ENCODE results near the gene SPAG16.

The SPAG16 gene

DNA sequence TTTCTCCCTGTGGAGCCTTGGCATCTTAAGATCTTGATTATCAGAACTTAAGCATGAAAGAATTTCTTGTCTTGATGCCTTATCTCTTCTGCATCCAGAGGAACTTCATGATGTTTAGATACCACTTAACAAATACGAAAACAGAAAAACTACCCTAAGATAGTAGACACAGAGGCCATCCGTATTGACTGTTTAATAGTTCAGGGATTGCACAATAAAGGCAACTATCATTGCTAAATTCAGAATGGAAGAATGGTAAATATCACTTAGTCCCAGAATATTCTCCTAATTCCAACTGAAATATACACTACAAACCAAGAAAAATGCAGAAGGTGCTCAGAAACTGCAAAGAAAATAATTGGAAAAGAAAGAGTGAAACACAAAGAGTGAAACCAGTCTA, 912.0 kb downstream of the SPAG16 start:
- DNase-seq: no peak

DNA sequence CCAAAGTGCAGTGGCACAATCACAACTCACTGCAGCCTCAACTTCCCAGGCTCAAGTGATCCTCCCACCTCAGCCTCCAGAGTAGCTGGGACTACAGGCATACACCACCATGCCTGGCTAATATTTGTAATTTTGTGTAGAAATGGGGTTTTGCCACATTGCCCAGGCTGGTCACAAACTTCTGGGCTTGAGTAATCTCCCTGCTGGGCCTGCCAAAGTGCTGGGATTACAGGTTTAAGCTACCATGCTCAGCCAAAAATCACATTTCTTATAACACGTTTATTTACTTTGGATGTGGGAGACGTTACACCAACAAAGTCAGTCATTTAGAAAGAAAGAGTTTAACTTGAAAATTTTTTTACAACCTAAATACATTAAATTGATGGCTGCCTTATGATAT, 917.6 kb downstream of the SPAG16 start:
- no peak for DNase-seq

DNA sequence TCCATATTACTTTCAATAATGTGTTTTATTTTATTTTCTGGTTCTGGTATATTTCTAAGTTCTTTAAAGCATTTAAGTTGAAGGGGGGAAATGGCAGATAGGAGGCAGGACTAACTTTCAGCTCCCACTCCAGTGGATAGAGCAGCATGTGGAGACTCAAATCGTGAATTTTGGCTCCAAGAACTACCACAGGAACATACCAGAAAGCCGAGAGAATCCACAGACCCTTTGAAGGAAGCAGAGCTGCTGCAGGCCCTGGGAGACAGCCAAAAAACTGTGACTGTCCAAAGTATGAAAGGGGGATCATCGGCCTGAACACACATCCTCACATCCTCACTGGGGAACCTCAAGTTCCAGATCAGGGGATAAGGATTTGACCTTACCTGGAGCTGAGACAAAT, 919.0 kb downstream of the SPAG16 start:
- no peak for DNase-seq

DNA sequence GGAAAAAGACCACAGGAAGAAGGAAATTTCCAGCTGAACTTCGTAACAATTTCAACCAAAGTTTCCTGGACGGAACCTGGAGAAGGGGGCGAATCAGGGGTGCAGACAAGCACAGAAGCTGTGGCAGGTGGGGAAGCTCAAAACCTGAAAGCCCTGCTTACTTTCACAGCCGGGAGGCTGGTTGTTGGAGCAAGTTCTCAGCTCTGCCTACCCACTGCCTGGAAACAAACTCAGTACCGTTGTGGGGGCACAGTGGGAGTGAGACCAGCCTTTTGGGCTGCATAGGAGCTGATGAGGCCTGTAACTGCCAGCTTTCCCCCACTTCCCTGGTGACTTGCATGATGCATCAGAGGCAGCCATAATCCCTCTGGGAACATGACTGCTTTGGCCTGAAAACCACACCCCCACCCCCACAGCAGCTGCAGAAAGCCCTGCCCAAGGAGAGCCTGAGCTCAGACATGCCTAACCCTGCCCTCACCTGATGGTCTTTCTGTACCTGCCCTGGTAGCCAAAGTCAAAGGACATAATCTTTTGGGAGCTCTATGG, 919.6 kb downstream of the SPAG16 start:
- DNase-seq: no peak

DNA sequence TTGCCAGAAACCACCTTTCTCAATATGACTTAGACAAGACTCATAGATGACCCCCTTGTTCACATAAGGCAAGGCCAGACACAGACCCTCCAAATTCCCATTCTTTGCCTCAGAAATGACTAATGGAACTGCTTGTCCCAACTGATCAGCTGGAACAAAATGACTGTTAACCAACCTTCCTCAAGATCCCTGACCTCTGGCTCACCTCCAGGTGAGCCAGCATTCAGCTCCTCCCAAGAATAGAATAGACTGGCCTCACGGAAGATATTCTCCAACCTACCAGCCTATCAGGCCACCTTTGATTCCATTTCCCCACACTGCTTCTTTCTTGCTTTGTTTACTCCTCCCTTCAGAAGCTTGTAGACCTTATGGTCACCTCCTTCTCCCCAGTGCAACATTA, 930.8 kb downstream of the SPAG16 start:
- DNase-seq: no peak

DNA sequence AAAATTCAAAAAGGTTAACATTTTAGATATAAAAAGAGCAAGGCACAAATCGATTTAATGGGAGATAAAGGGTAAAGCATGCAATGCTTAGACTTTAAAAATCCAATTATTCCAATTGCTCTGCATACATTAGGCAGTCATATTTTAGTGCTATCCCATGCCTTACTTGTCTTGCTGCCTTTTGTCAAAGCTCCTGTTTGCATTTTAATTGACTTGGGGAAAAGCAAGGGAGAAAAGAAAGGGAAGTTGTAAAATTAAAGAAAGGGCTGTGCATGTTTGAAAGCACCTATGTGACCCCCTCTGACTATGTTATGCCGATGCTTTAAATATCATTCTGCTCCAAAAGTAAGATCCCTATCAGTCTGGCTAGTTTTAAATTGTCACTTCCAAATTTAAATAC, 932.9 kb downstream of the SPAG16 start:
- no peak for DNase-seq

DNA sequence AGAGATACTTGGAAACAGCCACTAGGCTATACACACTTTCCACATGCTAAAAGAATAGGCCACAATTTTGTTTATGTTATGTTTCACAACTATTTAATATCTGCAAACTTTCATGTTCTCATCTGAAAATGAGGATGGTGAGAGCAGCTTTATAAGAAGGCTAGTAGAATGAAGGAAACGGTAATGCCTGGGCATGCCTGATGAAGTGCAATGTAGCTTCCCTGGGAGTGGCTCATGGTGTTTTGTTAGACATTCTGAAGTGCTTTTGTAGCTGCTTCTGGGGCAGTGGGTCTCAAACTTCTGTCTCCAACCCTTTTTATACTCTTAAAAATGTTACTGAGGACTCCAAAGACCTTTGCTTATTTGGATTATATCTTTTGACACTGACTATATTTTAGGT, 933.3 kb downstream of the SPAG16 start:
- no peak for DNase-seq

DNA sequence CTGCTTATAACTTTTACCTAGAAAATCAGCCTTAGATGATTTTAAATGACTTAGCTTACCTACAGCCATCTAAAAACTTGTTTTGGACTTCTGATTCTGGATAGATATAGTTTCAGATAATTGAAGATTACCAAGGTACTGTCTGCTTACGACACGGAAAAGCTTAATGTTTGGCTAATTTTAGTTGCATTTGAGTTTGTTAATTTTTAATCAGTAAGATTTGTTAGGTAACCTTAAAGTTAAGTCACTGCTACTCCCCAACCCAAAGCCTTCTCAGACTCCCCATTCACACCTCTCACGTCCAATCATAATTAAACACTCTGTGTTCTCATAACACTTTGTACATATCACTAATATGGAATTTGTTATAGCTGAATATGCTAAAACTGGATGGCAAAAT, 936.0 kb downstream of the SPAG16 start:
- DNase-seq: no peak

DNA sequence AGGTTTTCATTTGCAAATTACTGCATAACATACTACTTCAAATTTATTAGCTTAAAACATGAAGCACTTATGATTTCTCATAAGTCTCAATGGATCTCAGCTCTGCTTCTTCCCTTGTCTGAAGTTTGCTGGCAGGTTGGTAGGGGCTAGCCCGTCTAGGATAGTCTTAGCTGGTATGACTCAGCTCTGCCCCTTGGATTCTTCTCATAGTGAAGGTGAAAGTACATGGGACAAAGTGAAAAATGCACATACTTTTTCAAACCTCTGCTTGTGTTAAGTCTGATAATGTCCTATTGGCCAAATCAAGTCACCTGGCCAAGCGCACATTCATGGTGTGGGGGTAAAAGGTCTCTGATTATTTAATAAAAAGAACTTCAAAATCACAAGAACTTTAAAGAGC, 941.8 kb downstream of the SPAG16 start:
- no peak for DNase-seq

DNA sequence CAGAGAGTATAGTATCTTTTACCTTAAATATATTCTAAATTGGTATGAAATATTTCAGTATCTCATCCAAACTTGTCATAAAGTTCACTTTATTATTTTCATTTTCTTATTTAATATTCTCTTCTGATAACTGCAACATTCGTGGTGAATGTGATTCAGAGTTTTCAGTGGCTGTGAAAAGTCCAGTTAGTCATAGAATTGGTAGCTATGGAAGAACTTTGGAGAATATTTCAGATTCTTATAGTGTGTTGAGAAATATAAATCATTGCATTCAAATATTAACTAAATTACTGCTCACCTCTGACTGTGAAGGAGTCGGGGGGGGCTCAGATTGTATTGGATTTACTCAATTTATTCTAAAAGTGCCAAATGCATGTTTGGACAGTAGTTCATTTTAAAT, 948.0 kb downstream of the SPAG16 start:
- DNase-seq: no peak

DNA sequence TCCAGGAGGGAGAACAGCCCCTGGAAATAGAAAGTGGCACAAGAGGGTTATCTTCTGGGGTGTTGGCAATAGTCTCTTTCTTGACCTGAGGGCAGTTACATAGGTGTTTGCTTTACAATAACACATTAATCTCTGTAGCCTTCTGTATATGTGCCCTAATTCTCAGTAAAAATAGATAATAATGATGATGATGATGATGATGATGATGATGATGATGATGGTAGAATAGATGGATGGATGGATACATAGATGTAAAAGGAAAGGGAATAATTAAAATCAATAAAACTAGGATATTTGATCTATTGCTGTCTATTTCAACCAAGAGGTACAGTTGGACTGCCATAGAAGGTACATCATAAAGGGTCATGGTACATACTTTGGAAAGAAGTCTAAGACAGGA, 948.9 kb downstream of the SPAG16 start:
- no peak for DNase-seq

DNA sequence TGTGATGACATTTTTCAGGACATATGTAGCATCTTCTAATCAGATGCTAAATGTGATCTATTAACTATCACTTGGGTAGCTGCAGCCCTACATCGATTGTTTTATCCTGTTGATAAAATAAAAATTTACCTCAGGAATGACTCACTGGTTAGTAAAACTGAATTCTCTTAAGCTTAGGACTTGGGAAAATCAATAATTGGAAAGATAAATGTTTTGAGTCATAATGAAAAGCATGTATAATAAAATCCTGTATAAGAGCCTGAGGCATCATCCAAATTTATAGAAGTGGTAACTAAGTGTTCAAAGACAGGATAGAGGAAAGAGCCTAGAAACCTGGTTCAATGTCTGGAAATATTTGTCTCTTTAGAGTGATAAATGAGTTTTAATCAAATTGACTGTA, 958.5 kb downstream of the SPAG16 start:
- DNase-seq: no peak

DNA sequence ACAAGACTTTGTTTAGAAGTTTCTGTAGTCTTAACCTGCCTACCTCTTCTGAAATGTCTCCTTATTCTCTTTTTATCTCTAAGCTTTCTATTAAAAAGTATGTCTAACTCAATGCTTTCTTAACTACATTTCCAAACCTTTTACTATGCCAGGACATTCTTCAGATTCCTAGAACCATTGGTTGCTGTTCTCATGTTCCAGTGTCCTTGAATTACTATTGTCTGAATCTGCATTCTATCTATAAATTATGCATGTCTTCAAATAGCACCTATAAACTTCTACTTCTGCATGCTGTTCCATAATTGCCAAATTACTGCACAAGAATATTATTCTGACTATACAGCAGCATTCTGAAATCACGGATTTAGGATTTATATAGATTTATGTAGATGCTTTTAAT, 960.6 kb downstream of the SPAG16 start:
- no peak for DNase-seq

DNA sequence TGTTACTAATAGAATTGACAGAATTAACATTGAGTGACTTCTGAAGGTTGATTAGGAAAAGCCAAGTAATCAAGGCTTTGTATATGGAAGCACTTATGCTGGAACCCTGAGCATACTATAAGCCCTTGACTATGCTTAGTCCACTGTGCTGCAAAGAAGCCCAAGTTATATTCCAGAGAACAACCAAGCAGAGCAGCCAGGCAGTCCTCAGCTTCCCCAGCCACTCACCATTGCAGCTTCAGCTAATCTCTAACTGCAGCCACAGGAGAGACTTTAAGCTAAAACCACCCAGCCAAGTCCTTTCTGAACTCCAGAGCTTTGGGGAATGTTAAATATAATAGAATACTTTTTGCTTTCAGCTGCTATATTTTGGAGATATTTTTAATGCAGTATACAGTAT, 962.2 kb downstream of the SPAG16 start:
- no peak for DNase-seq

DNA sequence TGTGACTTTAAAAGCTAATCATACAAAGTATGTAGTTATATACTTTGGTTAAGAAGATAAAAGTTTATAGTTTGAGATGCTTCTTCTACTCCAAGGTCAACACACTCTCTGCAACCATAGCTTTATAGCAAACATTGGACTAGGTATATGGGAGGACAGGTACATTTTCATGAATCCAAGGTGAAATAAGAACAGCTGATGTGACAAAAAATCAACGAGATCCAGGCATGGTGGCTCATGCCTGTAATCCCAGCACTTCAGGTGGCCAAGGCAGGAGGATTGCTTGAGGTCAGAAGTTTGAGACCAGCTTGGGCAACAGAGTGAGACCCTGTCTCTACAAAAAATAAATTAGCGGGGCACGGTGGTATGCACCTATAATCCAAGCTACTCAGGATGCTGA, 963.3 kb downstream of the SPAG16 start:
- DNase-seq: no peak

DNA sequence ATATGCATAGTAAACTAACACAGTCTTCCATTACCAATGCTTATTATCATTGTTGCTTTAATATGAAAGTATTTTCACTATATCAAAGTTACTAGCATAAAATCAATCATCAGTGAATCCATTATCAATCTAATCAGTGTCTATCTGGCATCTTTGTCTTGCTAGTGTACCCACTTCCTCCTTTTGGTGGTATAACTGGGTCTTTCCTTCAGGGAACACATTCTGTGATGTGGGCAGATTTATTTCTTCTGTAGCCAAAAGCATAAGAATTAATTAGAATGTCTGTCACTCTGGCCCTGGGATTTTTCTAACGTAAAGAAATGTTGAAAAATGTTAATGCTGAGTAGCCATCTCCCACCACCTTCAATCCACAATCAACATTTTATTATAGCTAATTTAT, 970.8 kb downstream of the SPAG16 start:
- no peak for DNase-seq

DNA sequence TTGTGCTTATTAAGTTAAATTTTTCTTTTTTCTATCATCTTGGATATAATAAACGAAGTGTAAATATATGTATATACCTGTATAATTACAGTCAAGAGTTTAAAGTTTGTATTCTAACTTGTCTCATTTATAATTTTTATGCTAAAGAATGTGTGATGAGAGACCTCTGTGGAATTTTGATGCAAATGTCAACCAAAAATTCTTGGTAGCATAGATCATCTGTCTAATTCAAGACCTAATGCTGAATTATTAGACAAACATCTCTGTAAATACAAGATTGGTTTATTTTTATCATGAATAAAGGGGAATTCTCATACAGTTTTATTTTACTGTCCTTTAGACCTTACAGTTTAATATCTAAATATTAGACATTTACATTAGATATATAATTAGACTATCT, 977.4 kb downstream of the SPAG16 start:
- no peak for DNase-seq

DNA sequence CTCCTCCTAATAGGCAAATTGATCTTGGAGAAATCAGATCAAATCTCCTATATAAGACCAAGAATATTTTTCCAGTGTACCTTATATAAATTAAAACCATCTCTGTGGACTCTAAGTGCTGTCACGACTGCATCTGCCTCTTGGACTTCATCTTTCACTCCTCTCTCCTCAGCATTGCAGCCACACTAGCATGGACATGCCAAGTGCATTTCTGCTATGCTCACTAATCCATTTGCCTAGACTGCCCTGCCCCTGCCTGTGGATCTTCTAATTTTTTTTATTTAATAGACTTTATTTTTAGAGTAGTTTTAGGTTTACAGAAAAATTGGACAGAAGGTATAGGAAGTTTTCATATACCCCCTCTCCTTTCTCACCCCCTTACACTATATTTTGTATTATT, 979.9 kb downstream of the SPAG16 start:
- DNase-seq: no peak

DNA sequence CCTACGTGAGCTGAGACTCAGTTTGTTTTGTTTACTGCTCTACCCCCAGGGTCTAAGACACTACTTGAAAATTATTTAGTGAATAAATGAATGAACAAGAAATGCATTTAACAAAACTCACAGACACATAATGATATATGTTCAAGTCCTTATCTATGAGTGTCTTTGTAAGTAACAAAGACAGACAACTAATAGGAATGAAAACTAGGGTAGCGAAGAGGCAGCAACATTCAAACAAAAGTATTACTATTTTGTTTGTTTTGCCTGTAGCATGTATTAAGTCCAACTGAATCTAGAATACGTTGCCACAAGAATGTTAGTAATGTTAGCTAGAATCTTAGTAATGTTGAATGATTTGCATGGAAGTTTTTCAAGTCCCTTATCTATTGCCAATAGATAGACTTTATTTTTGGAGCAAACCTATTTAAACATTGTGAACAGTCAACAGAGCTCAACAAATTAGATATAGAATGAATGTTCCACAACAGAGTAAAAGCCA, 981.8 kb downstream of the SPAG16 start:
- DNase-seq: no peak

DNA sequence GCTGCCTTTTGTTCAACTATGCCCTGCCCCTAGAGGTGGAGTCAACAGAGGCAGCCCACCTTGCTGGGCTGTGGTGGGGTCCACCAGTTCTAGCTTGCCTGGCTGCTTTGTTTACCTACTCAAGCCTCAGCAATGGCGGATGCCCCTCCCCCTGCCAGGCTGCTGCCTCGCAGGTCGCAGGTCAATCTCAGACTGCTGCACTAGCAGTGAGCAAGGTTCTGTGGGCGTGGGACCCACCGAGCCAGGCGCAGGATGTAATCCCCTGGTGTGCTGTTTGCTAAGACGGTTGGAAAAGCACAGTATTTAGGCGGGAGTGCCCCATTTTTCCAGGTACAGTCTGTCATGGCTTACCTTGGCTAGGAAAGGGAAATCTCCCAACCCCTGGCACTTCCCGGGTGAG, 993.6 kb downstream of the SPAG16 start:
- no peak for DNase-seq

DNA sequence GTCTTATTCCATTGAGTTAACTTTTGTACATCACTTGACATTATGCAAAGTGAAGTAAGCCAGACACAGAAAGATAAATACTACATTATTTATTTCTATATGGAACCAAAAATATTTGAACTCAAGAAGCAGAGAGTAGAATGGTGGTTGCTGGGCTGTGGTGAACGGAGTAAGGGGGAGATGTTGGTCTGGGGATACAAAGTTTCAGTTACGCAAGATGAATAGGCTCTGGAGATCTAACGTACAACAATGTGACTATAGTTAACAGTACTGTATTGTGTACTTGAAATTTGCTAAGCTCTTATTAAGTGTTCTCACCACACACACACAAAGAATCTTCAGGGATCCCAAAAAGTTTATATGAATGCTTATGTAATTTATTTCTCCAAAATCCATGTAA, 1001.7 kb downstream of the SPAG16 start:
- DNase-seq: no peak

DNA sequence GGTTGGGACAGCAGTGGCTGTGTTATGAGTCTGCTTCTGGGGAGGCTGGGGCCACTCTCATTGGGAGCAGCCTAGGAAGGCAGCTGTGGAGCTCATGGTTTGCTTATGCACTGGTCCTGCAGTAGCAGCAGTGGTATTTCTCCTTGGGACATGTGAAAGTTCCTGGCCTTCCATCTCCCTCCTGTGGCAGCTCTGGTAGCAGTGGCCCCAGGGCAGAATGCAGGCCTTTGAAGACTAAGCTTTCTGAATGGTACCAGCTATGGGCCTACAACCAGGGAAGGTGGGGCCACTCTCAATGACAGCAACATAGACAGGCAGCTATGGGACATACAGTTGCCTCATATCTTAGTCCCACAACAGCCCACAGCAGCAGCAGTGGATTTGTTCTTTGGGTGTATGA, 1009.3 kb downstream of the SPAG16 start:
- no peak for DNase-seq

DNA sequence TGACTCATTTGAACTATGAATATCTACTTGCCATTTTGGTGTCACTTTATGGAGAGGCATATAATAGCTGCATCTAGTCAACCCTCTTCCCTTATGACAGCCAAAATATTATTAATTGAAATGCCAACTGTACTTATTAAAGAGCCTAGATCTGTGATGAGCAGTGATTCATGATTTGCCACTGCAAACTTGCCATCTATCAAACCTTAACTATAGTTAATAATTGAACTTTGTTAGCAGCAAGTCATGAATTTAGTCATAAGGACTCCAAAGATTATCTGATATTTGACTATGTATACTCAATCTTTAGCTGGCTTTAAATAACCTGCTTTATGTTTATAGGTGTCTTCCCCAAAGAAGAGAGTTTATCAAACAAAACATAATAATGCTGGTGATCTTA, 1010.2 kb downstream of the SPAG16 start:
- no peak for DNase-seq

DNA sequence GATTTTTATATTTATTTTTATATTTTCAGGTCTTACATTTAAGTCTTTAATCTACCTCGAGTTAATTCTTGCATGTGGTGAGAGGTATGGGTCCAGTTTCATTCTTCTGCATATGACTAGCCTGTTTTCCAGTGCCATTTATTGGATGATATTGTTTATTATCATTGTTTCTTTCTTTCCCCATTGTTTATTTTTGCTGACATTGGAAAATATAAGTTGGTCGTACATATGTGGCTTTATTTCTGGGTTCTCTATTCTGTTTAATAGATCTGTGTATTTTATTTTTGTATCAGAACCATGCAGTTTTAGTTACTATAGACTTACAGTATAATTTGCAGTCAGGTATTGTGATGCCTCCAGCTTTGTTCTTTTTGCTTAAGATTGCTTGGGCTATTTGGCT, 1013.2 kb downstream of the SPAG16 start:
- DNase-seq: no peak

DNA sequence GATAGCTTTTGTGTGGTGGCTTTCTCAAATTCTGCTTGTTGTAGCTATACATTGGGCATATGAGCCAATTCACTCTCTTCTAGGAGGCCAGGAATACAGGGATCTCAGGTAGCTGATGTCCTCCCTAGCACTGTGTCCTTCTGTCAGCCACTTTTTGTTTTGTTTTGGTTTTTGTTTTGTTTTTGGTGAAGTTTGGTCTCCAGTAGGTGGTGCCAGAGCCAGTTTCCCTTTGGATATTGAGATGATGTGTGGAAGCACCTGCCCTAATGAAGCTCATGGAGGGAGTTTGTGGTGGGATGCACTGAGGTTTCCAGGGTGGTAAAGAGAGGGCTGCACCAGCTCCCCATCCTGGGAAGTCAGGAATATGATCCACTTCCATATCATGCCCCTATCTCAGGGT, 1026.1 kb downstream of the SPAG16 start:
- no peak for DNase-seq

DNA sequence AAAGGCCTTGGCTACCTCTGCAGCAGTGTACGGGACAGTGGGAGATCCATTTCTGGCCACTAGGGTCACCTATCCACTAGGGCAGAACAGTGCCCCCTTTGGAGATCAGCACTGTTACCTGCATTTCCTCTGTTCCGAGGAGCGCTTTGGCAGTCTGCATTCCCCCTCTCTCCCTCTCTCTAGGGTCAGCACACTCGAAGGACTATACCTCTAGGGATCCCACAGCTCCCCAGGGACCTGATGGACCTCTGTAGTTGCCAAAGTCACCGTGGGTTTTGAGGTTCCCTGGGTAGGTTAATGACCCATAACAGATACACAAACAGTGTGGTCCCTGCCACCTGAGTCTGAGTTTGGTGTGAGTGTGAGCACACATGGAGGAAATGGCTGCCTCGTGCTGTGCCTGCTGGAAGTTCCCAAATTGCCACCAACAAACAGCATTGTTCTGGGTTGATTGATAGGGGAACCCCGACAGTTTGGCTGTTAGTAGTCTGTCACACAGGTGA, 1026.8 kb downstream of the SPAG16 start:
- no peak for DNase-seq

All from activated T-cell treated with anti-CD3 and anti-CD28 coated beads for 4 hours (primary cell).